CD4-positive, alpha-beta T cell (primary cell): Measurements from ENCODE around the gene COL16A1. TPM values are rescaled to one million over a fixed set of nuclear protein-coding genes. Genes with fewer than 3 reads are reported as not detected.
A peak's percentile ranks its signal among the peaks of the same experiment; 100 is the strongest.

Experiments
- ATAC-seq: fragments of 200-7000 bp; cut with Tn5 transposase; one replicate; pipeline ENCODE4 v1.10.0; 2022; ENCODE audit warnings: mild to moderate bottlenecking; ENCODE audit not compliant: poor library complexity
- CTCF ChIA-PET: fragments of 350-600 bp; sonication (Branson Sonifier 250); formaldehyde crosslinking; loops from one replicate; lab custom pipeline; 2021; ENCODE audit warnings: antibody characterized with exemption, inconsistent platforms; lab: Charles Lee
- POLR2A ChIA-PET: fragments of 350-600 bp; sonication (Branson Sonifier 250); formaldehyde crosslinking; loops from one replicate; lab custom pipeline; 2021; ENCODE audit warnings: antibody characterized with exemption, inconsistent platforms; lab: Charles Lee
- DNase-seq, 14 experiments: peaks; one replicate each; pipeline ENCODE4 v3.0.0-alpha.2; 2013 to 2020; ENCODE audit warnings: mixed read lengths in 2 of 14
- H3K27ac ChIP-seq, 2 donors: one replicate each; pipeline versions ENCODE4 v1.5.1 to v1.7.0; 2013; ENCODE audit warnings: low read length in 2 of 2, low read depth in 1 of 2, mild to moderate bottlenecking in 1 of 2
- H3K27me3 ChIP-seq, 2 experiments: 1 replicate in 1 of 2; 2 replicates in 1 of 2; pipeline versions ENCODE4 v1.6.1 to v1.7.0; 2013; ENCODE audit warnings: low read length in 2 of 2, control low read depth in 1 of 2, mild to moderate bottlenecking in 1 of 2, moderate library complexity in 1 of 2; ENCODE audit not compliant: insufficient read depth in 2 of 2, control insufficient read depth in 1 of 2
- H3K36me3 ChIP-seq: one replicate; pipeline ENCODE4 v1.6.1; 2013; ENCODE audit warnings: low read length, control low read depth; ENCODE audit not compliant: insufficient read depth
- H3K4me1 ChIP-seq: one replicate; pipeline ENCODE4 v1.6.1; 2013; ENCODE audit warnings: low read length, control low read depth; ENCODE audit not compliant: insufficient read depth
- H3K4me3 ChIP-seq: one replicate; pipeline ENCODE4 v1.5.1; 2013; ENCODE audit warnings: mild to moderate bottlenecking, low read length, moderate library complexity
- H3K9me3 ChIP-seq, 2 experiments: 1 replicate in 1 of 2; 2 replicates in 1 of 2; pipeline versions ENCODE4 v1.6.1 to v1.7.0; 2013; ENCODE audit warnings: low read length in 2 of 2, mild to moderate bottlenecking in 2 of 2, control low read depth in 1 of 2, moderate library complexity in 1 of 2; ENCODE audit not compliant: control insufficient read depth in 1 of 2, insufficient read depth in 1 of 2
- H3K27ac Mint-ChIP-seq: one replicate; pipeline ENCODE4 v1.8.0; 2020; ENCODE audit warnings: mixed read lengths
- H3K27me3 Mint-ChIP-seq: one replicate; pipeline ENCODE4 v1.8.0; 2021; ENCODE audit warnings: mixed read lengths
- H3K36me3 Mint-ChIP-seq: one replicate; pipeline ENCODE4 v1.8.0; 2021; ENCODE audit warnings: low read depth, mixed read lengths
- H3K4me1 Mint-ChIP-seq: one replicate; pipeline ENCODE4 v1.8.0; 2021; ENCODE audit warnings: low read depth, mixed read lengths
- H3K4me3 Mint-ChIP-seq: one replicate; pipeline ENCODE4 v1.8.0; 2020; ENCODE audit warnings: mild to moderate bottlenecking, mixed read lengths
- H3K9me3 Mint-ChIP-seq: one replicate; pipeline ENCODE4 v1.8.0; 2020; ENCODE audit warnings: mixed read lengths
- CTCF ChIP-seq: fragments of 200-600 bp; IDR thresholded peaks from one replicate; pipeline ENCODE4 v1.8.0; 2022; ENCODE audit warnings: antibody characterized with exemption, mild to moderate bottlenecking
- intact Hi-C, 2 experiments: fragments of 100-400 bp; cut with DNase I in 1 of 2; cut with micrococcal nuclease in 1 of 2; formaldehyde crosslinking; loops; one replicate each; pipeline versions ENCODE4 v1.15.1 to v1.9.0; 2023 to 2025; cut with DNase I, micrococcal nuclease
- total RNA-seq, 174 experiments: library from RNA in 2 of 174; stranded (reverse) in 2 of 174; gene quantifications; one replicate each; pipeline ENCODE4 v1.2.3 and lab custom pipeline; 2021 to 2026

The COL16A1 gene
- total RNA-seq, 2 experiments from 2014 or later: not detected

GRCh38 chr1:31607360-31607759 is 96.5 kb downstream of the COL16A1 start:
- TF ChIP-seq CTCF: no peak
- H3K4me1 Mint-ChIP-seq: no peaks in the 10 kb centered on the region
- DNase-seq (no peak), ATAC-seq (no peak)
- no peak overlapping the region for H3K4me3 Mint-ChIP-seq
- H3K9me3 ChIP-seq: no peaks in the 10 kb centered on the region
- H3K27me3 ChIP-seq: no peaks in the 10 kb centered on the region
- H3K36me3 ChIP-seq: no peaks in the 10 kb centered on the region
- ChIA-PET POLR2A (no interaction called here), CTCF (no interaction called here)
- intact Hi-C loops: no loop called here
- H3K27ac Mint-ChIP-seq: no peak overlapping the region
- no peaks in the 10 kb centered on the region for H3K4me1 ChIP-seq
- H3K27ac ChIP-seq: no peak overlapping the region
- H3K9me3 Mint-ChIP-seq: no peaks in the 10 kb centered on the region
- H3K36me3 Mint-ChIP-seq: no peaks in the 10 kb centered on the region
- peaks cover 10% of the 10 kb centered on the region for H3K27me3 Mint-ChIP-seq
- no peak overlapping the region for H3K4me3 ChIP-seq

GRCh38 chr1:31605908-31606427 is 97.8 kb downstream of the COL16A1 start:
- POLR2A ChIA-PET: no interaction called here
- DNase-seq: peak in 4 of 14 experiments; percentile 8 to 70 (median 40)

More at GRCh38 chr1:31605908-31606427, 97.8 kb downstream of the COL16A1 start:
- ATAC-seq: no peak
- H3K36me3 ChIP-seq: no peaks in the 10 kb centered on the region
- Mint-ChIP-seq H3K9me3 (no peaks in the 10 kb centered on the region), H3K27me3 (peaks cover 10% of the 10 kb centered on the region), H3K4me3 (no peak overlapping the region), H3K36me3 (no peaks in the 10 kb centered on the region), H3K4me1 (no peaks in the 10 kb centered on the region), H3K27ac (no peak overlapping the region)
- CTCF ChIA-PET: no interaction called here
- H3K27me3 ChIP-seq: no peaks in the 10 kb centered on the region
- no peak for TF ChIP-seq CTCF
- no peak overlapping the region for H3K4me3 ChIP-seq
- no peak overlapping the region for H3K27ac ChIP-seq
- intact Hi-C loops: no loop called here
- no peaks in the 10 kb centered on the region for H3K4me1 ChIP-seq
- no peaks in the 10 kb centered on the region for H3K9me3 ChIP-seq

Other genes with a start within 250 kb of the COL16A1 start
- not detected for gene TINAGL1, start 127.5 kb downstream of the COL16A1 start, total RNA-seq
- gene HCRTR1, start 86.3 kb downstream of the COL16A1 start, total RNA-seq: not detected
- 10 to 100 TPM; 42.3 to 45.9 TPM for gene PEF1, start 59.1 kb downstream of the COL16A1 start, total RNA-seq
- under 1 TPM; 0.39 to 0.71 TPM for gene ADGRB2, start 60.3 kb upstream of the COL16A1 start, total RNA-seq
- gene SPOCD1, start 112.0 kb upstream of the COL16A1 start, total RNA-seq: under 1 TPM; 0.11 to 0.27 TPM
- gene PTP4A2, start 234.4 kb upstream of the COL16A1 start, total RNA-seq: 100 to 1,000 TPM; 282 to 287 TPM